Endothelial cell (in vitro differentiated cells): Measurements from ENCODE around the gene NUTF2. TPM values are rescaled to one million over a fixed set of nuclear protein-coding genes. Genes with fewer than 3 reads are reported as not detected.

Experiments used
- DNase-seq: peaks from one replicate; pipeline ENCODE4 v3.0.0; 2021; ENCODE audit warnings: low spot score
- H3K27ac Mint-ChIP-seq: one replicate; pipeline ENCODE4 v1.8.0; 2021; ENCODE audit warnings: mixed read lengths, inconsistent platforms; ENCODE audit not compliant: unreplicated experiment
- H3K27me3 Mint-ChIP-seq: one replicate; pipeline ENCODE4 v1.8.0; 2021; ENCODE audit warnings: mild to moderate bottlenecking, moderate library complexity, mixed read lengths, inconsistent platforms; ENCODE audit not compliant: unreplicated experiment
- H3K36me3 Mint-ChIP-seq: one replicate; pipeline ENCODE4 v1.8.0; 2021; ENCODE audit warnings: mild to moderate bottlenecking, low read depth, mixed read lengths, inconsistent platforms; ENCODE audit not compliant: unreplicated experiment
- H3K4me1 Mint-ChIP-seq: one replicate; pipeline ENCODE4 v1.8.0; 2021; ENCODE audit warnings: mild to moderate bottlenecking, mixed read lengths, inconsistent platforms; ENCODE audit not compliant: unreplicated experiment
- H3K4me3 Mint-ChIP-seq: one replicate; pipeline ENCODE4 v1.8.0; 2021; ENCODE audit warnings: mild to moderate bottlenecking, mixed read lengths, inconsistent platforms; ENCODE audit not compliant: unreplicated experiment
- H3K9me3 Mint-ChIP-seq: one replicate; pipeline ENCODE4 v1.8.0; 2021; ENCODE audit warnings: mixed read lengths, inconsistent platforms; ENCODE audit not compliant: unreplicated experiment
- CTCF ChIP-seq: fragments of 200-600 bp; sonication (generic); IDR thresholded peaks from one replicate; pipeline ENCODE4 v1.5.0; 2021; ENCODE audit warnings: antibody characterized with exemption; ENCODE audit not compliant: unreplicated experiment
- total RNA-seq: library from RNA; stranded (reverse); fragmentation: NEBNext Ultra II Directional; extraction: Animal tissue kit (Norgen Biotek cat#: 25700); gene quantifications from one replicate; pipeline ENCODE4 v1.2.1, GENCODE V29; 2021; ENCODE audit not compliant: unreplicated experiment

Gene NUTF2
- total RNA-seq, 1 donor from 2014 or later: 217 TPM

- Mint-ChIP-seq H3K36me3 (no peaks in the 10 kb centered on the region), H3K4me1 (peaks cover 29% of the 10 kb centered on the region), H3K27ac (peak within 1 kb of the TSS; percentile 95), H3K27me3 (peaks cover 8% of the 10 kb centered on the region), H3K4me3 (peak within 1 kb of the TSS; percentile 97), H3K9me3 (no peaks in the 10 kb centered on the region)
- TF ChIP-seq CTCF: no peak
- DNase-seq: peak; percentile 32
Observed at GRCh38 chr16:67847064-67847861, 530 bp downstream of the NUTF2 start, which contains the start of gene CENPT. Gene CENPT, minus strand, starts transcription at chr16:67847693. Its CDS starts 13,834 bp downstream, at chr16:67833859.

- no peak for TF ChIP-seq CTCF
- Mint-ChIP-seq H3K4me1 (peaks cover 28% of the 10 kb centered on the region), H3K9me3 (no peaks in the 10 kb centered on the region), H3K27ac (peak overlapping the region; percentile 95), H3K27me3 (peaks cover 8% of the 10 kb centered on the region), H3K4me3 (peak overlapping the region; percentile 97), H3K36me3 (no peaks in the 10 kb centered on the region)
- DNase-seq: no peak
Observed at GRCh38 chr16:67848118-67848517, 1.4 kb downstream of the NUTF2 start.

GRCh38 chr16:67853670-67854069 lies 6.9 kb downstream of the NUTF2 start:
- Mint-ChIP-seq H3K36me3 (no peaks in the 10 kb centered on the region), H3K27ac (no peak overlapping the region), H3K9me3 (no peaks in the 10 kb centered on the region), H3K27me3 (peaks cover 3% of the 10 kb centered on the region), H3K4me1 (peaks cover 20% of the 10 kb centered on the region), H3K4me3 (no peak overlapping the region)
- no peak for DNase-seq
- TF ChIP-seq CTCF: no peak

GRCh38 chr16:67855789-67856188 lies 9.1 kb downstream of the NUTF2 start:
- no peak for TF ChIP-seq CTCF
- H3K36me3 Mint-ChIP-seq: peaks cover 2% of the 10 kb centered on the region
- no peak for DNase-seq
- no peak overlapping the region for H3K4me3 Mint-ChIP-seq
- peaks cover 20% of the 10 kb centered on the region for H3K4me1 Mint-ChIP-seq
- no peak overlapping the region for H3K27ac Mint-ChIP-seq
- peaks cover 3% of the 10 kb centered on the region for H3K27me3 Mint-ChIP-seq
- H3K9me3 Mint-ChIP-seq: no peaks in the 10 kb centered on the region

- Mint-ChIP-seq H3K9me3 (no peaks in the 10 kb centered on the region), H3K27ac (no peak overlapping the region), H3K4me1 (peaks cover 22% of the 10 kb centered on the region), H3K36me3 (peaks cover 8% of the 10 kb centered on the region), H3K27me3 (peaks cover 3% of the 10 kb centered on the region), H3K4me3 (no peak overlapping the region)
- no peak for TF ChIP-seq CTCF
- DNase-seq: no peak
Observed at GRCh38 chr16:67856927-67857546, 10.3 kb downstream of the NUTF2 start.
